GM19025 (cell line): ENCODE measurements around the gene KCNQ1OT1.
"Not testable (repeated sequence)": the region's sequence is repeated elsewhere in the genome, so short reads cannot be mapped to it uniquely, and the experiment has no call there.

ENCODE experiments used
- ATAC-seq: cut with Tn5 transposase; IDR thresholded peaks from one replicate; pipeline ENCODE4 v1.9.1; 2021; ENCODE audit warnings: mild to moderate bottlenecking, low read depth, moderate library complexity; ENCODE audit not compliant: unreplicated experiment

KCNQ1OT1 gene

DNA sequence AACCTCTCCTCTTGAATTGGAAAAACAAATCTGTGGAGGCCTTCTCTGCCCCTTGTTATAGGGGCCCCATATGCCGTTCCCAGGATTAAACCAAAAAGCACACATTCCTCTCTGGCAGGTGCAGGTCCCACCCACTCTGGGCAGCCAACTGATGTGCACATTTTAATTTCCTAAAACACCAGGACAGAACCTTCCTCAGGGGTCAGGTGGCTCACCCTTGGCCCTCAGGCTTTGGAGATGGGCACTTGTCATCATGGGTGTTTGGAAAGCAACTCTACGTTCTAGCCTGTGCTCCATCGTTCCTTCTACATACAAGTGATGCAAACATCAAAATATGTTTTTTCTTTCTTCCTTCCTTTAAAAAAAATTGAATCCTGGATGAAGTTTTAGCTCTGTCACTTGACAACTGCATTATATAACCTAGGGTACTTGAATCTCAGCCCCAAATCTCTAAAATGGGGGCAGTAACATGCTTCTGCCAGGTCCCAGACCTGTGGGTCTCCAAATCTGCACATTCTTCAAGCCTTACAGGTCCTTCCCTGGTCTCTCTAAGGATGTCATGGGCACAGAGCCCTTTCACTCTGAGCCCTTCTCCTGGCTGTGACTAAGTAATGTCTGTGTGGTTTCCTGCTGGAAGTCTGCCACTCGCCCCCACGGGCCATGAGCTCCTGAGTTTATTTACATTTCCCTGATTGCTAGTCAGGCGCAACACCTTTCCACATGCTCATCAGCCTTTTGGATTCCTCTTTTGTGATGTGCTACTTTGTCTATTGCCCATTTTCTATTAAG, 43.8 kb downstream of the KCNQ1OT1 start:
- no peak for ATAC-seq

DNA sequence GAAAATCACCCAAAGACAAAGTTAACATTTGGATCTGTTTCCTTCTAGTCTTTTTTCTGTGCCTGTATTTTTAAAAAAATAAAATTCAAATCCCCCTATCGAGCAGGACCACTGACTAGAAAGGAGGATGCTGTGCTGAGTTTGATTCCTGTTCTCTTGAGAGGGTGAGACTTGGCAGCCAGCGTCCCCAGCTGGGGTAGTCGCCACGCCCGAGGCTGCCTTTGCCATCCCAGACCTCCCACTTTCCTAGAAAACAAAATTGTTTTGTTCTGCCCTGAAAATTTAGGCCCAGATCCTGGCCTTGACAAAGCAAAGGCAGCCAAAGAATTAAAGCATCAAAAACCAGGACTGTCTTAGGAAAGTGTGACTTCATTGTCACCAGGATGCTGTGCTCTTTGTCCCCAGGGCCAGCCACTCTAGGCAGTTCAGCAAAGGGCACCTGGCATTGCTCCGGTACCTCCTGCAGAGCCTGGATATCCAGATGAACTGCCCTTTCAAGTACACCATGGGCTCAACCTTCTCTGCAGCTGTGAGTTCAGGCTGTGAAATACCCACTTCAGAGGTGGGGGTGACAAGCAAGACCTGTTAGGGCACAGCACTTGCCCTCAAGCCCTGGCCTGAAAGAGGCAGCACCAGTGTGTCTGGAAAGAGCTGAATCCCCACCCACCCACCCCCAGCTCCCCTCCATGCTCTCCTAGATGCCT, 44.6 kb downstream of the KCNQ1OT1 start:
- ATAC-seq = no peak

DNA sequence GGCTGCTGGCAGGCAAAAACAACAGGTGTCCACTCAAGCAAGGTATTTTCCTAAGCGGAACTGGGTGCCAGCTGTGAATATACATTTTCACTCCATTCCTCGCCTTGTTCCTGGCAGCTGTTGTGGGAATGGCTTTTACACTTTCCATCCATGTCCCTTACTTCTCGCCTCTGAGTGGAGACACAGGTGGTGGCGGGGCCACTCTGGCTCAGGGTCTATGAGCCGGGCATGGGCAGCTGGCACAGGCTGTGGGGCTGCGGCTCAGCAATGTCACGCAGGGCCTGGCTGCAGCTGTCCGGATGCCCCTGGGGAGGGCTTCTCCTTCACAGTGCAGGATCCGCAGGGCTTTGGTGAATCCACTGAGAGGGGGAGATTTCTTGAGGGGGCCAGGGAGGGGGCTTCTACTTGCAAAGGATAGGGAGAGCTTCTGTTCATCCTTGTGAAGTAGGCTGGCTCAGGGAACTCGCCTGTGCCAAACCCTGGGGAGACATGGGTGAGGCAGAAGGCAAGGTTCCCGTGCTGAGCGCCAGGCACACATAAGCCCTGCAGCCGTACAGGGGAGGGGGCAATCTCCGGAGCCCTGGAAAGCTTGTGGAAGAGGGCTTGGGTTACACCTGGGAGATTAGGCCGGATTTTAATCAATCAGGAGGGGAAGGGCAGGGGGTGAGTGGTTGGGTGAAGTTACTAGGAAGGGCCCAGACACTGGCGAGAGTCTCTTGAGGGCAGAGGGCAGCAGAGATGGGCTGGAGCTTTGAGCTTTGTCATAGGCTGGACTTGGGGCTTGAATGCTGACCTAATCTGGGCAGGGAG, 45.7 kb downstream of the KCNQ1OT1 start:
- ATAC-seq = no peak

DNA sequence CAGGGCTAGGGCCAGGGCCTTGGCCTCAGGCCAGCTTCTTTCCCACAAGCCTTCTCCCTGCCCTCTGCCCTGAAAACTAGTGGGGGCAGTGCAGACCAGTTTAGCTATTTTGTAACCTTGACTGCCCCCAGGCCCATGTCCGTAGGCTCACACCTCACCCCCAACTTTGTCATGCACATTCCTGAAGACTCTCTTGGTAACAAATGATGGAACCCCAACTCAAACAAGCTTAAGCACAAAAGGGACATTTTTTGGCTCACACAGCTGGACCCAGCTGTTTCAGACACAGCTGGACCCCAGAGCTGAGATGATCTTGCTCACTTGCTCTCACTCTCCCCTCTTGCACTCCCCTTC, 46.6 kb downstream of the KCNQ1OT1 start:
- no peak for ATAC-seq

DNA sequence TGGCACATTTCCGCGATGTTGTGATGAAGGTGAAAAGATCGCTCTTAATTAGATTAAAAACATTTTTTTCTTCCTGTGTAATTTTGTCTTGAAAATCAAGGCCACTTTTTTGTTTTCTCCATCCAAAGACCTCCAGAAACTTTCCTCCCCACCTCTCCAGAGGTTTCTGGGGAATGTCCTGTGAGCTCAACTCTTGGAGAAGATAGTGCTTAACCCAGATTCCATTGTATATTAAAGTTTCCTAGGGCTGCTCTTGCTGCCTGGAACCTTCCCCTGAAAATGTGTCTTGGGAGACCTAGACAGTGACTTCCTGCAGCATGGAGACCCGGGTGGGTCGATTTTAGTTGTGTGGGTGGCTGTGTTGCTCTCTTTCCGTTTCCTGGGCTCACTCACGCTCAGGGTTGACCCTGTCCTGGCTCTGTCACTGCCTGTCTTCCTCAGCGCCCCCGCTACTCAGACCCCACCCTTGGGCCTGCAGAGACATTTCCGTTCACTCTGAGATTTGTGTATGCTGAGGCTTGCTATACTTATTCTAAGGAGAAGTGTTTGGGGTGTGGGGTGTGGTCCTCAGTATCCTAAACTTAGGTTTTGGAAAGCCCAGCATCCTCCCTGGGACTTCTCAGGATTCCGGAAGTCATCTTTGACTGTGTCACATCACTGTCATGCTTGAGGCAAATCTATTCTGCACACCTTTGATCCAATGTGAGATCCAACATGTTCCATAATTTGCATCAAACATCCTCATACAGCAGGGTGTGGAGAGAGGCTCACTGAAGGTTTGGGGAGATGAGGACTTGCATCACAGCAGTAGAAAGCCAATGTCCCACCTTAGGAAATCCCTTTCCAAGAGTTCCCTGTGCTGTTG, 47.2 kb downstream of the KCNQ1OT1 start:
- no peak for ATAC-seq

DNA sequence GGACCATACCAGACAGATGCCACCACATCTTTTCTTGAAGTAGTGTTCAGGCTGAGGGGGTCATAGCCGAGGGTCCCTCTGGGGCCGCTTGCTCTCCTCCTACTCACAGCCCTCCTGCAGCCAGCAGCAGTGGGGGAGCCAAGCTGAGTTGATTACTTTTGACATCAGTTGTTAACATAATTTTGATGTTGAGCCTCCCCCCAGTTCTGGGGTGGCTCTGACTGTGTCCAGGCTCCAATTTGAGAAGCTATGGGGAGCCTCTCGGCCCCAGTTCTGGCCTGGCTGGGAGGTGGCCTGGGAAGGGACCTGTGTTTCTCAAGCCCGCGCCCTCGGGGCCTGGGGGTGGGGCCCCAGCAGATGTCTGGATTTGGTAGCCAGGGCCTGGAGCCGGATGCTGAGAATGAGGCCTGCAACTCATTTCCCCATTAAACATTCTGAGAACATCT, 47.9 kb downstream of the KCNQ1OT1 start:
- ATAC-seq = no peak

DNA sequence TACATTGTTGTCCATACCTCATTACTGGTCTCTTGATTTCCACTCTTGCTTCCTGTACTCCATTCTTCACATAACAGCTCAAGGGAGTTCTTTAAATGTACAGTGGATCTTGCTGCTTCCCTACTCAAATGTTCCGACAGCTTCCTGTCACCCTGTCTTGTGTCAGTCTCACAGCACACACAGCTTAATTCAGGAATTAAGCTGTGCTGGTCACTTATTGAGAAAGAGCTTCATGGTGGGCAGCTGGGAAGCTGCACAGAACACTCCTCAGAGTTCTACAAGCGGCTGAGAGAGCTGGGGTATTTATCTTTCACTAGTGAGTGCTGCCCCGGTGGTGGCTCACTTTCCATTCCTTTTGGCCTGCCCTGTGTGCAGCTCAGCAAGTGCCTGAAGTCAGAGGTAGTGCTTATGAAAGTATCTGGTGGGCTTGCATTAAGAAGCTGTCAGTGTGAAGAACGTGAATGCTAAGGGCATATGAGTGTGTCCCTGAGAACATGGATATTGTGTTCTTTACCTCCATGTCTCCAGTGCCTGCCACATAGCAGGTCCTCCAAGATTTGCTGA, 48.7 kb downstream of the KCNQ1OT1 start:
- ATAC-seq = no peak

DNA sequence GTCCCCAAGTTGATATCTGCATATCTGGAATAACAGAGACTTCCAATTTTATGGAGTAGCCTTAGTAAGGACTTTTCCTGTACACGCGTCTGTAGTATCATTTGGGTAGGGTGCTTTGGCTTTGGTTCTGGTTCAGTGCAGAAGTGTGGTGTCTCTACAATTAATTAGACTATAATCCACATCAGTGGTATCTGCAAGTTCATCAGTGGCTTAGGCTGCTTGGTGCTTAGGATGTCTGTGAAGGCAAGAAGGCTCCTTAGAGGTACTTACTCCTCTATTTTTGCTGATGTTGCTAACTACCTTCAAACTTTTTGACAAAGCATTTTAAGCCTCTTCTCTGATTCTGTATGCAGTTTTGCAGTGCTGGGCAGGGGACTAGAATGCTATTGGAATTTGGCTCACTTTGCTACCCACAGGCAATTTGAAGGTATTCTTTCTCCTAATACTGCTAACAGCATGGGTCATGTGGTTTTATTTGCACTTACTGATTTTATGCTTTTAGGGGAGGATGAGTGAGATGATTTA, 49.4 kb downstream of the KCNQ1OT1 start:
- ATAC-seq = no peak

DNA sequence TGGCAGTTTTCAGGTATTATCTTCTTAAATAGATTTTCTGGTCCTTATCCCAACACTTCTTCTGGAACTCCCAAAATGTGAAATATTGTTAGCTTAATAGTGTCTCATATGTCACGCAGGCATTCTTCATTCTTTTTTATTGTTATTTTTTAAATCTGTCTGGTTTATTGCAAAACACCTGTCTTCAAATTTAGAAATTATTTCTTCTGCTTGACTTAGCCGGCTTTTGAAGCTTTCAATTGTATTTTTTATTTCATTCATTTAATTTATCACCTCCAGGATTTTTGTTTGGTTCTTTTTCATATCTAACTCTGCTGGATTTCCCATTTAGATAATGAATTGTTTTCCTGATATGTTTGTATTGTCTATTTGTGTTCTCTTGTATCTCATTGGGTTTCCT, 49.9 kb downstream of the KCNQ1OT1 start:
- no peak for ATAC-seq

DNA sequence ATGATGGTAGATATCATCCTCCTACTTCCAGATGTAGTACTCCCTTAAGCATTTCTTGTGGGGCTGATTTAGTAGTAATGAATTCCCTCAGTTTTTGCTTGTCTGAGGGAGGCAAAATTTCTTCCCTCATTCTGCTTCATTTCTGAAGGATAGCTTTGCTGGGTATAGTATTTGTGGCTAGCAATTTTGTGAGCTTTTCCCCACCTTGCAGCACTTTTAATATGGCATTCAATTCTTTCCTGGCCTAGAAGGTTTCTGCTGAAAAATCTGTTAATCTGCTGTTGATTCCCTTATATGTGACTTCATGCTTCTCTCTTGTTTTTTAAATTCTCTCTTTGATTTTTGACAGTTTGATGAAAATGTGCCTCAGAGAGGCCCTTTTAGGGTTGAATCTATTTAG, 50.4 kb downstream of the KCNQ1OT1 start:
- ATAC-seq = no peak

DNA sequence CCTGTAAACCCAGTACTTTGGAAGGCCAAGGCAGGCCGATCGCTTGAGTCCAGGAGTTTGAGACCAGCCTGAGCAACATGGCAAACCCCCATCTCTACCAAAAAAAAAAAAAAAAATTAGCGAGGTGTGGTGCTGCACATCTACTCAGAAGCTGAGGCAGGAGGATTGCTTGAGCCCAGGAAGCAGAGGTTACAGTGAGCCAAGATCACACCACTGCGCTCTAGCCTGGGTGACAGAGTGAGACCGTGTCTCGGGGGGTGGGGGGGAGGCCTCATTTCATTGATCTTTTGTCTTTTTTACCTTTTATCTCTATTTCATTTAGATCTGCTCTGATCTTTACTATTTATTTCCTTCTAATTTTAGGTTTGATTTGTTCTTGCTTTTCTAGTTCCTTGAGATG, 51.8 kb downstream of the KCNQ1OT1 start:
- ATAC-seq = no peak

DNA sequence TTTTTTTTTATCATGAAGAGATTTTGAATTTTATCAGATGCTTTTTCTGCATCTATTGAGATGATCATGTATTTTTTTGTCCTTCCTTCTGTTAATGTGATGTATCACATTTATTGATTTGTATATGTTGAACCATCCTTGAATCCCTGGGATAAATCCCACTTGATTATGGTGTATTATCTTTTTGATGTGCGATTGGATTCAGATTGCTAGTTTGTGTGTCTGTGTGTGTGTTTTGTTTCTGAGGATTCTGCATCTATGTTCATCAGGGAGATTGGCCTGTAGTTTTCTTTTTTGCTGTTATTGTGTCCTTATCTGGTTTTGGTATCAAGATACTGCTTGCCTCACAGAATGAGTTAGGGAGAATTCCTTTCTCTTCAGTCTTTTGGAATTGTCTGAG, 52.6 kb downstream of the KCNQ1OT1 start:
- no peak for ATAC-seq

DNA sequence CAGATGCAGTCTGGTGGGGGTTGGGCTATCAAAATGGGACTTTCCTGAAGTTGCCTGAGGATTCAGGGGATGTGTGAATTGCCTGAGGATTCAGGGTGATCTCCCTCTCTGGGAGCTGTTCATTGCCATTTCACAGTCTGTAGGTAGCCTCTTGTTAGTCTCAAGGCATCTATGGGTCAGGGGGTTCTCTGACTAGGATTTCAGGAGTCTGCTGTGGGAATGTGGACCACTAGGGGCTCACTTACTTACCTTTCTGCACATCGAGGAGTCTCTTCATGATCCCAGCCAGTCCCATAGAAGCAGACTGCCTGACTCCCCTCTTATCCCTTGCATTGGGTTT, 54.0 kb downstream of the KCNQ1OT1 start:
- no peak for ATAC-seq

DNA sequence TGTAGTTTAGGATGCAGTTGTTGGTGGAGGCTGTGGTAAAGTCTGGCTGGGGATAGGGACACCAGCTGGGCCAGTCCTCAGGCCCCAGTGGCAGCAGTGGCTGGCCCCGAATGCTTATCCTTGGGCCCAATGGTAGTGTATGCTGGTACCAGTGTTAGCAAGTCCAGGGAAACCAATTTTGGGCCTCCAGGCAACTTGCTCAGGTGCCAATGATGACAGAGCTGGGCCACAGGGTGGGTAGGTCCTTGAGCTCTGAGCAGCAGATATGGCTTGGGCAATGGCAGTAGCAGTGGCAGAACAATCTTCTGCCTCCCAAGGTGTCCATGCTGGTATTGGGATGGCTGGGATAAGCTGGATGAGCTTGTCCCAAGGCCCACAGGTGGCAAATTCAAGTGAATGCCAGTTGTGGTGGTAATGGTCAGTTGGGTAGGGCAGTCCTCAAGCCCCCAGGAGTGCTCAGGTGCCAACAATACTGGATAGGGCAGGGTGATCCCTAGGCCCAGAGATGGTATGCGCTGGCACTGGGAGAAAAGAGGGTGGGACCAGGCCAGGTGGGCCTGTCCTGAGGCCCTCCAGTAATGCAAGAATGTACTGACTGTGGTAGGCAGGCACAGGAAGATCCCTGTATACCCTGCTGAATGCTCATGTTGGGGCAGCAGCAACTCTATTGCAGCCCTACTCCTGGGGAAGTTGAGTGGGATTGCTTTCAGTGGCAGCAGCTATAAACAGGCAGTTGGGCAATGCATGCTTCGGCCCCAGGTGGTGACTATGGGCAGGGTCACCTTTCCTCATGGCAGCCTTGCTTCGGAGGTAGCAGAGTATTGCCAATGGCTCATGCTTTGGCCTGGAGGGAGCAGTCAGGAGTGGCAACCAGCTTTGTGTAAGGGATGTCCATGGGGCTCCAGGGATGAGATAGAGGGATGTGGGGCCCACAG, 54.7 kb downstream of the KCNQ1OT1 start:
- no peak for ATAC-seq

DNA sequence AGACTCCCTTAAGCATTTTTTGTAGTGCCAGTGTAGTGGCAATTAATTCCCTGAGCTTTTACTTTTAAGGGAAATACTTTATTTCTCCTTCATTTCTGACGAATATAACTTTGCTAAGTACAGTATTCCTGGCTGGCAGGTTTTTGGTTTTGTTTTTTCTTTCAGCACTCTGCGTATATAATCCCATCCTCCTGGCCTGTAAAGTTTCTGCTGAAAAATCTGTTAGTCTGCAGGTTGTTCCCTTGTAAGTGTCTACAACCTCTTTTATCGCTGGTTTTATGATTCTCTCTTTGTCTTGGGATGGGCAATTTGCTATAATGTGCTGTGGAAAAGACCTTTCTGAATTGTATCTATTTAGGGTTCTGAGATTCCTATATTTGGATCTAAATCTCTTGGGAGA, 56.0 kb downstream of the KCNQ1OT1 start:
- ATAC-seq = no peak

DNA sequence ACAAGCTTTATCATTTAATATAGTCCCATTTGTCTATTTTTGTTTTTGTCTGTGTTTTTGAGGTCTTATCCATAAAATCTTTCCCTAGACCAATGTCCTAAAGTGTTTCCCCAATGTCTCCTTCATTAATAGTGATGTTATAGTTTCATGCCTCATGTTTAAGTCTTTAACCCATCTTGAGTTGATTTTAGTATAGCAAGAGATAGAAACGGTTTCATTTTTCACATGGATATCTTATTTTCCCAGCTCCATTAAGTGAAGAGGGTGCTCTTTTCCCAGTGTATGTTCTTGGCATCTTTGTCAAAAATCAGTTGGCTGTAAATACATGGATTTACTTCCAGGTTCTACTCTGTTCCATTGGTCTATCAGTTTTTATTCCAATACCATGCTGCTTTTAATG, 58.2 kb downstream of the KCNQ1OT1 start:
- no peak for ATAC-seq

DNA sequence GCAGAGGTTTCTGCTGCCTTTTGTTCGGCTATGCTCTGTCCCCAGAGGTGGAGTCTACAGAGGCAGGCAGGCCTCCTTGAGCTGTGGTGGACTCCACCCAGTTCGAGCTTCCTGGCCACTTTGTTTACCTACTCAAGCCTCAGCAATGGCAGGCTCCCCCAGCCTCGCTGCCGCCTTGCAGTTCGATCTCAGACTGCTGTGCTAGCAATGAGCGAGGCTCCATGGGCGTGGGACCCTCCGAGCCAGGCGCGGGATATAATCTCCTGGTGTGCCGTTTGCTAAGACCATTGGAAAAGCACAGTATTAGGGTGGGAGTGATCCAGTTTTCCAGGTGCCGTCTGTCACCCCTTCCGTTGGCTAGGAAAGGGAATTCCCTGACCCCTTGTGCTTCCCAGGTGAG, 60.0 kb downstream of the KCNQ1OT1 start:
- ATAC-seq = not testable (repeated sequence)

DNA sequence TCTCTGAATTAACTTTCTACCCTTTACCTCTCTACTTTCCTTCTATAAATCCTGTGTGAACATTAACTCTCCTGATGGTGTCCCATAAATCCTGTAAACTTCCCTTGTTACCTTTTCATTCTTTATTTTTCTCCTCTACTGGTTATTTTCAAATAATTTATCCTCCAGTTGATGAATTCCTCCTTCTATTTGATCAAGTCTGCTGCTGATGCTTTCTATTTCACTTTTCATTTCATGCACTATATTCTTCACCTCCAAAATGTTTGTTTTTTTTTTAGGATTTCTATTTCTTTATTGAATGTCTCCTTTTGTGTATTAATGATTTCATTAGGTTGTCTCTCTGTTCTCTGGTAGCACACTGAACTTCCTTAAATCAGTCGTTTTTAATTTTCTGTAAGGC, 68.6 kb downstream of the KCNQ1OT1 start:
- ATAC-seq = no peak

DNA sequence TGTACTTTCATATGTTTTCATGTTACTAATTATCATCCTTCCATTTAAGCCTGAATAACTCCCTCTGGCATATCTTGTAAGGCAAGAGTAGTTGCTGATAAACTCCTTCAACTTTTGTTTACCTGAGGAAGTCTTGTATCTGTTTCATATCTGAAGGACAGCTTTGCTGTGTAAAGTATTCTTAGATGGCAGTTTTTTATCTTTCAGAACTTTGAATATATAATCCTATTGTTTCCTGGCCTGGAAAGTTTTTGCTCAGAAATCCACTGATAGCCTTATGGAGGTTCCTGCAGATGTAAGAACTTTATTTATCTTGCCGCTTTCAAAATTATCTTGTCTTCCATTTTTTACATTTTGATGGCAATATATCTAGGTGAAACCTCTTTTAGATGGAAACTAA, 69.1 kb downstream of the KCNQ1OT1 start:
- ATAC-seq = no peak
